Central memory CD8-positive, alpha-beta T cell (primary cell): ENCODE data around the gene ARHGAP1.

ENCODE experiments used
- ATAC-seq: fragments of 150-1000 bp; cut with Tn5 transposase; replicated peaks from 2 replicates; pipeline ENCODE4 v1.10.0; 2022; ENCODE audit warnings: mild to moderate bottlenecking, moderate FRiP score, moderate number of reproducible peaks; ENCODE audit not compliant: poor library complexity, severe bottlenecking; ENCODE audit errors: extremely low read depth
- DNase-seq, 2 donors: peaks; one replicate each; pipeline ENCODE4 v3.0.0; 2021; ENCODE audit warnings: low spot score in 2 of 2
- H3K27ac Mint-ChIP-seq: one replicate; pipeline ENCODE4 v1.8.0; 2022; ENCODE audit warnings: low read depth, mild to moderate bottlenecking, moderate library complexity, mixed read lengths
- H3K27me3 Mint-ChIP-seq: one replicate; pipeline ENCODE4 v1.8.0; 2022; ENCODE audit warnings: mixed read lengths
- H3K36me3 Mint-ChIP-seq: one replicate; pipeline ENCODE4 v1.8.0; 2022; ENCODE audit warnings: mild to moderate bottlenecking, moderate library complexity, mixed read lengths; ENCODE audit not compliant: insufficient read depth
- H3K4me1 Mint-ChIP-seq: one replicate; pipeline ENCODE4 v1.8.0; 2022; ENCODE audit warnings: mixed read lengths
- H3K4me3 Mint-ChIP-seq: one replicate; pipeline ENCODE4 v1.8.0; 2022; ENCODE audit warnings: mild to moderate bottlenecking, moderate library complexity, mixed read lengths
- H3K9me3 Mint-ChIP-seq: one replicate; pipeline ENCODE4 v1.8.0; 2022; ENCODE audit warnings: mixed read lengths

ARHGAP1 gene

GRCh38 chr11:46680815-46681214, 19.6 kb downstream of the ARHGAP1 start:
- Mint-ChIP-seq H3K9me3 (no peaks in the 10 kb centered on the region), H3K4me1 (peaks cover 7% of the 10 kb centered on the region), H3K27ac (no peak overlapping the region), H3K4me3 (no peak overlapping the region), H3K36me3 (peaks cover 45% of the 10 kb centered on the region), H3K27me3 (no peaks in the 10 kb centered on the region)
- DNase-seq (no peak), ATAC-seq (no peak)

- Mint-ChIP-seq H3K27me3 (no peaks in the 10 kb centered on the region), H3K4me3 (no peak overlapping the region), H3K36me3 (peaks cover 40% of the 10 kb centered on the region), H3K9me3 (no peaks in the 10 kb centered on the region), H3K4me1 (peaks cover 7% of the 10 kb centered on the region), H3K27ac (no peak overlapping the region)
- ATAC-seq (no peak), DNase-seq (no peak)
Measured at GRCh38 chr11:46680164-46680760, 20.2 kb downstream of the ARHGAP1 start.

GRCh38 chr11:46679241-46680163, 20.9 kb downstream of the ARHGAP1 start:
- Mint-ChIP-seq H3K9me3 (no peaks in the 10 kb centered on the region), H3K36me3 (peaks cover 38% of the 10 kb centered on the region), H3K27ac (peak overlapping the region; percentile 76), H3K27me3 (no peaks in the 10 kb centered on the region), H3K4me3 (no peak overlapping the region), H3K4me1 (peaks cover 13% of the 10 kb centered on the region)
- ATAC-seq = no peak
- DNase-seq = no peak

- Mint-ChIP-seq H3K27ac (peak overlapping the region; percentile 76), H3K4me3 (no peak overlapping the region), H3K36me3 (peaks cover 30% of the 10 kb centered on the region), H3K9me3 (no peaks in the 10 kb centered on the region), H3K27me3 (no peaks in the 10 kb centered on the region), H3K4me1 (peaks cover 16% of the 10 kb centered on the region)
- DNase-seq (no peak), ATAC-seq (no peak)
Measured at GRCh38 chr11:46678741-46679130, 21.7 kb downstream of the ARHGAP1 start.

GRCh38 chr11:46677991-46678740, 22.3 kb downstream of the ARHGAP1 start:
- peak overlapping the region; percentile 76 for H3K27ac Mint-ChIP-seq

GRCh38 chr11:46677169-46677568, 23.2 kb downstream of the ARHGAP1 start:
- no peak for ATAC-seq
- Mint-ChIP-seq H3K9me3 (no peaks in the 10 kb centered on the region), H3K4me1 (peaks cover 24% of the 10 kb centered on the region), H3K27ac (no peak overlapping the region), H3K36me3 (peaks cover 32% of the 10 kb centered on the region), H3K4me3 (no peak overlapping the region), H3K27me3 (no peaks in the 10 kb centered on the region)
- no peak for DNase-seq

More at GRCh38 chr11:46677991-46678740, 22.3 kb downstream of the ARHGAP1 start:
- Mint-ChIP-seq H3K4me1 (peaks cover 16% of the 10 kb centered on the region), H3K9me3 (no peaks in the 10 kb centered on the region), H3K36me3 (peaks cover 29% of the 10 kb centered on the region), H3K4me3 (no peak overlapping the region), H3K27me3 (no peaks in the 10 kb centered on the region)
- ATAC-seq = no peak
- no peak for DNase-seq

GRCh38 chr11:46676436-46677158, 23.8 kb downstream of the ARHGAP1 start:
- Mint-ChIP-seq H3K36me3 (peaks cover 29% of the 10 kb centered on the region), H3K27me3 (no peaks in the 10 kb centered on the region), H3K4me1 (peaks cover 30% of the 10 kb centered on the region), H3K27ac (no peak overlapping the region), H3K4me3 (no peak overlapping the region), H3K9me3 (no peaks in the 10 kb centered on the region)
- DNase-seq (no peak), ATAC-seq (no peak)

- H3K9me3 Mint-ChIP-seq = no peaks in the 10 kb centered on the region
- H3K36me3 Mint-ChIP-seq = peaks cover 33% of the 10 kb centered on the region
- H3K27me3 Mint-ChIP-seq = no peaks in the 10 kb centered on the region
- no peak overlapping the region for H3K4me3 Mint-ChIP-seq
- DNase-seq = no peak
- H3K4me1 Mint-ChIP-seq = peaks cover 37% of the 10 kb centered on the region
- ATAC-seq = no peak
- H3K27ac Mint-ChIP-seq = no peak overlapping the region
Measured at GRCh38 chr11:46675949-46676348, 24.5 kb downstream of the ARHGAP1 start.

GRCh38 chr11:46675288-46675851, 25.0 kb downstream of the ARHGAP1 start:
- Mint-ChIP-seq H3K27me3 (no peaks in the 10 kb centered on the region), H3K9me3 (no peaks in the 10 kb centered on the region), H3K4me1 (peaks cover 39% of the 10 kb centered on the region), H3K27ac (peak overlapping the region; percentile 84), H3K4me3 (no peak overlapping the region), H3K36me3 (peaks cover 35% of the 10 kb centered on the region)
- ATAC-seq (no peak), DNase-seq (no peak)

GRCh38 chr11:46674463-46675287, 25.7 kb downstream of the ARHGAP1 start:
- Mint-ChIP-seq H3K4me3 (no peak overlapping the region), H3K27me3 (no peaks in the 10 kb centered on the region), H3K9me3 (no peaks in the 10 kb centered on the region), H3K27ac (peak overlapping the region; percentile 84), H3K4me1 (peaks cover 44% of the 10 kb centered on the region), H3K36me3 (peaks cover 36% of the 10 kb centered on the region)
- ATAC-seq (no peak), DNase-seq (no peak)

- Mint-ChIP-seq H3K36me3 (peaks cover 43% of the 10 kb centered on the region), H3K27ac (no peak overlapping the region), H3K4me3 (no peak overlapping the region), H3K9me3 (no peaks in the 10 kb centered on the region), H3K27me3 (no peaks in the 10 kb centered on the region), H3K4me1 (peaks cover 48% of the 10 kb centered on the region)
- DNase-seq (no peak), ATAC-seq (no peak)
Measured at GRCh38 chr11:46673713-46674462, 26.5 kb downstream of the ARHGAP1 start.
